B cell (primary cell): Measurements from ENCODE around the gene DNAH3. TPM values are rescaled to one million over a fixed set of nuclear protein-coding genes. Genes with fewer than 3 reads are reported as not detected.
"Not testable (repeated sequence)": the region's sequence is repeated elsewhere in the genome, so short reads cannot be mapped to it uniquely, and the experiment has no call there.

Experiments used
- ATAC-seq: fragments of 200-7000 bp; cut with Tn5 transposase; one replicate; pipeline ENCODE4 v1.10.0; 2021; ENCODE audit warnings: low read depth, mild to moderate bottlenecking, moderate number of reproducible peaks, moderate library complexity
- CTCF ChIA-PET: fragments of 350-600 bp; sonication (Branson Sonifier 250); formaldehyde crosslinking; loops from one replicate; lab custom pipeline; 2021; ENCODE audit warnings: antibody characterized with exemption, inconsistent platforms; lab: Charles Lee
- POLR2A ChIA-PET: fragments of 350-600 bp; sonication (Branson Sonifier 250); formaldehyde crosslinking; loops from one replicate; lab custom pipeline; 2021; ENCODE audit warnings: antibody characterized with exemption; lab: Charles Lee
- DNase-seq: peaks from one replicate; pipeline ENCODE4 v3.0.0; 2013
- H2AFZ ChIP-seq: 2 replicates; pipeline ENCODE4 v1.6.1; 2012; ENCODE audit warnings: mild to moderate bottlenecking, low read depth, low read length; ENCODE audit not compliant: insufficient read depth, poor library complexity, severe bottlenecking
- H3K27ac ChIP-seq, 2 donors: 1 replicate in 1 of 2; 2 replicates in 1 of 2; pipeline ENCODE4 v1.5.1; 2012 to 2013; ENCODE audit warnings: low read length in 2 of 2, mild to moderate bottlenecking in 2 of 2, moderate library complexity in 1 of 2
- H3K27me3 ChIP-seq, 4 experiments: fragments of 200-600 bp in 1 of 4; sonication (generic) in 1 of 4; replicated peaks in 1 of 4; 1 replicate in 2 of 4; 2 replicates in 2 of 4; pipeline versions ENCODE4 v1.6.1 to v1.7.0; 2013 to 2016; ENCODE audit warnings: low read length in 3 of 4, mild to moderate bottlenecking in 2 of 4, mixed read lengths in 1 of 4, moderate library complexity in 1 of 4; ENCODE audit not compliant: insufficient read depth in 4 of 4, control insufficient read depth in 3 of 4; ENCODE audit errors: control extremely low read depth in 1 of 4
- H3K36me3 ChIP-seq, 2 experiments: replicated peaks in 1 of 2; 1 replicate in 1 of 2; 2 replicates in 1 of 2; pipeline versions ENCODE4 v1.6.1 to v1.7.1; 2013; ENCODE audit warnings: low read length in 1 of 2; ENCODE audit not compliant: insufficient read depth in 2 of 2, control insufficient read depth in 1 of 2; ENCODE audit errors: control extremely low read depth in 1 of 2, extremely low read depth in 1 of 2
- H3K4me1 ChIP-seq, 2 donors: fragments of 200-600 bp in 1 of 2; sonication (generic) in 1 of 2; 1 replicate in 1 of 2; 2 replicates in 1 of 2; pipeline versions ENCODE4 v1.5.1 to v1.6.1; 2013 to 2017; ENCODE audit warnings: low read length in 2 of 2; ENCODE audit not compliant: control insufficient read depth in 2 of 2, insufficient read depth in 2 of 2
- H3K4me2 ChIP-seq: replicated peaks from 2 replicates; pipeline ENCODE3; 2012; ENCODE audit warnings: mild to moderate bottlenecking, low read depth, low read length; ENCODE audit not compliant: poor library complexity, severe bottlenecking
- H3K4me3 ChIP-seq, 5 experiments: fragments of 200-600 bp in 1 of 5; sonication (generic) in 1 of 5; 1 replicate in 3 of 5; 2 replicates in 2 of 5; pipeline versions ENCODE4 v1.5.1 to v1.7.0; 2011 to 2016; ENCODE audit warnings: low read length in 4 of 5, mild to moderate bottlenecking in 4 of 5, low read depth in 2 of 5, control low read depth in 1 of 5, moderate library complexity in 1 of 5; ENCODE audit not compliant: insufficient read depth in 1 of 5; ENCODE audit errors: control extremely low read depth in 1 of 5, extremely low read depth in 1 of 5
- H3K79me2 ChIP-seq: fragments of 200-600 bp; sonication (generic); one replicate; pipeline ENCODE4 v1.6.0; 2016; ENCODE audit warnings: low read length; ENCODE audit not compliant: control insufficient read depth, insufficient read depth
- H3K9ac ChIP-seq: fragments of 200-600 bp; sonication (generic); 2 replicates; pipeline ENCODE4 v1.6.1; 2017; ENCODE audit warnings: mild to moderate bottlenecking, low read length, moderate library complexity
- H3K9me3 ChIP-seq, 3 donors: one replicate each; pipeline versions ENCODE4 v1.6.1 to v1.7.1; 2013; ENCODE audit warnings: low read length in 2 of 3; ENCODE audit not compliant: control insufficient read depth in 2 of 3, insufficient read depth in 1 of 3; ENCODE audit errors: control extremely low read depth in 1 of 3
- H4K20me1 ChIP-seq: 2 replicates; pipeline ENCODE4 v1.6.0; 2012; ENCODE audit warnings: mild to moderate bottlenecking, low read length; ENCODE audit not compliant: insufficient read depth, control insufficient read depth, poor library complexity, severe bottlenecking
- H3K27ac Mint-ChIP-seq: one replicate; pipeline ENCODE4 v1.8.0; 2021; ENCODE audit warnings: mixed read lengths
- H3K27me3 Mint-ChIP-seq: one replicate; pipeline ENCODE4 v1.8.0; 2021; ENCODE audit warnings: mixed read lengths
- H3K4me1 Mint-ChIP-seq: one replicate; pipeline ENCODE4 v1.8.0; 2021; ENCODE audit warnings: mixed read lengths
- H3K4me3 Mint-ChIP-seq: one replicate; pipeline ENCODE4 v1.8.0; 2021; ENCODE audit warnings: mixed read lengths
- H3K9me3 Mint-ChIP-seq: one replicate; pipeline ENCODE4 v1.8.0; 2022; ENCODE audit warnings: mixed read lengths; ENCODE audit not compliant: insufficient read depth
- EZH2 ChIP-seq: IDR thresholded peaks from 2 replicates; pipeline ENCODE4 v1.6.1; 2012; ENCODE audit warnings: borderline replicate concordance, low read depth, mild to moderate bottlenecking, moderate library complexity, low read length; ENCODE audit not compliant: insufficient read depth, poor library complexity, severe bottlenecking
- WGBS: methylation state at CpG from one replicate; pipeline ENCODE4 v1.1.5; 2013; ENCODE audit warnings: missing lambda C conversion rate; ENCODE audit not compliant: insufficient coverage; 5-methylcytosine and 5-hydroxymethylcytosine counted together
- intact Hi-C: fragments of 100-400 bp; cut with micrococcal nuclease; formaldehyde crosslinking; loops from one replicate; pipeline ENCODE4 v1.10.0; 2022
- polyA plus RNA-seq: library from polyadenylated mRNA; depleted of rRNA; stranded (reverse); fragments of >200 nt; gene quantifications from 2 replicates; pipeline ENCODE4 v1.2.3, GENCODE V29; 2012
- total RNA-seq, 2 donors: library from RNA; stranded (reverse); fragments of 120-200 nt in 1 of 2; gene quantifications; 1 replicate in 1 of 2; 2 replicates in 1 of 2; pipeline versions ENCODE4 v1.2.3 to v1.2.4, GENCODE V29; 2013 to 2022
- TF ChIP-seq, protein P1 (sequence below): fragments of 200-600 bp; IDR thresholded peaks from one replicate; pipeline ENCODE4 v1.8.0; 2022; ENCODE audit warnings: antibody characterized with exemption, mild to moderate bottlenecking

The DNAH3 gene
- total and polyA plus RNA-seq, 2 donors (not counting 1 experiment from before 2014, with no cell fraction given): not detected

DNA sequence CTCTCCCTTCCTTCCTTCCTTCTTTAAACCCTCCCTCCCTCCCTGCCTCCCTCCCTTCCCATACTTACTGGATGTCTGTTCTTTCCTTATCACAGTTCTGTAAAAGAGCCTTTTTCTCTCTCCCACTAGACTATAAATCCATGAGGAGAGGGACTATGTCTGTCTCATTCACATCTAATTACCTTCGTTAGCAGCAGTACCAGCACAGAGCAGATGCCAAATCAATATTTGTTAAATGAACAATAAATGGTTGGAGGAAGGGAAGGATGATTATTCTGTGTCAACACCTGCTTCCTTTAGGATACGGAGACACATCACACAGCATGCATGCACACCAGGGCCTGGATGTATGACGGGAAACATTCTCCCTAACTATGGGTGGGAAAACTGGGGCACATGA lies 94.2 kb downstream of the DNAH3 start:
- TF ChIP-seq EZH2: no peak
- TF ChIP-seq, protein P1, sequence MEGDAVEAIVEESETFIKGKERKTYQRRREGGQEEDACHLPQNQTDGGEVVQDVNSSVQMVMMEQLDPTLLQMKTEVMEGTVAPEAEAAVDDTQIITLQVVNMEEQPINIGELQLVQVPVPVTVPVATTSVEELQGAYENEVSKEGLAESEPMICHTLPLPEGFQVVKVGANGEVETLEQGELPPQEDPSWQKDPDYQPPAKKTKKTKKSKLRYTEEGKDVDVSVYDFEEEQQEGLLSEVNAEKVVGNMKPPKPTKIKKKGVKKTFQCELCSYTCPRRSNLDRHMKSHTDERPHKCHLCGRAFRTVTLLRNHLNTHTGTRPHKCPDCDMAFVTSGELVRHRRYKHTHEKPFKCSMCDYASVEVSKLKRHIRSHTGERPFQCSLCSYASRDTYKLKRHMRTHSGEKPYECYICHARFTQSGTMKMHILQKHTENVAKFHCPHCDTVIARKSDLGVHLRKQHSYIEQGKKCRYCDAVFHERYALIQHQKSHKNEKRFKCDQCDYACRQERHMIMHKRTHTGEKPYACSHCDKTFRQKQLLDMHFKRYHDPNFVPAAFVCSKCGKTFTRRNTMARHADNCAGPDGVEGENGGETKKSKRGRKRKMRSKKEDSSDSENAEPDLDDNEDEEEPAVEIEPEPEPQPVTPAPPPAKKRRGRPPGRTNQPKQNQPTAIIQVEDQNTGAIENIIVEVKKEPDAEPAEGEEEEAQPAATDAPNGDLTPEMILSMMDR: no peak
- Histone ChIP-seq H3K9me3 (no peaks in the 10 kb centered on the region), H3K79me2 (no peaks in the 10 kb centered on the region), H3K36me3 (no peaks in the 10 kb centered on the region), H4K20me1 (no peaks in the 10 kb centered on the region), H2AFZ (no peak overlapping the region), H3K27ac (no peak overlapping the region), H3K4me1 (no peaks in the 10 kb centered on the region), H3K9ac (no peak overlapping the region), H3K27me3 (peaks cover 0 to 10% (median 4%) of the 10 kb centered on the region in 4 experiments), H3K4me3 (no peak overlapping the region), H3K4me2 (no peak overlapping the region)
- H3K4me1 Mint-ChIP-seq: no peaks in the 10 kb centered on the region
- ChIA-PET CTCF (no interaction called here), POLR2A (no interaction called here)
- no peaks in the 10 kb centered on the region for H3K9me3 Mint-ChIP-seq
- peaks cover 30% of the 10 kb centered on the region for H3K27me3 Mint-ChIP-seq
- DNase-seq (no peak), ATAC-seq (no peak)
- H3K27ac Mint-ChIP-seq: no peak overlapping the region
- H3K4me3 Mint-ChIP-seq: no peak overlapping the region
- no CpG with 5 or more reads among the region's 3 CpGs for WGBS
- intact Hi-C loops: no loop called here

DNA sequence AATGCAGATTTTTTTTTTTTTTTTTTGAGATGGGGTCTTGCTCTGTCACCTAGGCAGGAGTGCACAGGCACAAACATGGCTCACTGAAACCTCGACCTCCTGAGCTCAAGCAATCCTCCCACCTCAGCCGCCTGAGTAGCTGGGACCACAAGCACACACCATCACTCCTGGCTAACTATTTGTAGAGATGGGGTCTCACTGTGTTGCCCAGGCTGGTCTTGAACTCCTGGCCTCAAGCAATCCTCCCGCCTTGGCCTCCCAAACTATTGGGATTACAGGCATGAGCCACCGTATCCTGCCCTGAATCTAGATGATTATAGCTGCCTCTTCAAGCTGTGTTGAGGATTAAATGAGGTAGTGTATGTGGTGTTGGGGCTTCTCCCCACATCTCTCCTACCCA lies 94.9 kb downstream of the DNAH3 start:
- H3K27ac ChIP-seq, H3K36me3 ChIP-seq, H3K4me1 ChIP-seq, H3K4me1 Mint-ChIP-seq, DNase-seq, H4K20me1 ChIP-seq, CTCF ChIA-PET, H3K27ac Mint-ChIP-seq, H3K4me2 ChIP-seq, ATAC-seq, H3K9me3 Mint-ChIP-seq, POLR2A ChIA-PET, H3K4me3 ChIP-seq, H2AFZ ChIP-seq, H3K9ac ChIP-seq, H3K79me2 ChIP-seq, intact Hi-C loops, H3K9me3 ChIP-seq, H3K4me3 Mint-ChIP-seq: not testable (repeated sequence)
- 90% methylated on average over 2 of the region's 4 CpGs for WGBS
- peaks cover 0 to 10% (median 4%) of the 10 kb centered on the region in 4 experiments for H3K27me3 ChIP-seq
- H3K27me3 Mint-ChIP-seq: peaks cover 37% of the 10 kb centered on the region
